K562 (cell line): ENCODE results near the gene ARHGAP8. TPM values are rescaled to one million over a fixed set of nuclear protein-coding genes. Genes with fewer than 3 reads are reported as not detected.

Experiments
- ATAC-seq: fragments of 200-7000 bp; cut with Tn5 transposase; 3 replicates; pipeline ENCODE4 v1.9.1; 2020; ENCODE audit warnings: moderate library complexity
- BruUV-seq: library from RNA; stranded (reverse); fragments of 400-500 nt; replicated peaks from 2 replicates; lab custom pipeline; 2021; lab: Mats Ljungman, UMichigan
- CTCF ChIA-PET: fragments of 300-600 bp; formaldehyde crosslinking; extraction: SDS; loops from one replicate; lab custom pipeline; 2021; ENCODE audit warnings: low intra/inter-chr PET ratio; lab: Yijun Ruan, JAX
- POLR2A ChIA-PET: fragments of 300-600, 350-650 bp; sonication (Branson Sonifier 250); formaldehyde crosslinking; extraction: SDS; loops from one replicate; lab custom pipeline; 2021; ENCODE audit warnings: antibody characterized with exemption, inconsistent platforms; lab: Yijun Ruan, JAX
- DNase-seq, 4 experiments: peaks; one replicate each; pipeline versions ENCODE4 v3.0.0 to v3.0.0-alpha.2; 2011 to 2018; ENCODE audit warnings: low spot score in 3 of 4, mixed read lengths in 3 of 4; ENCODE audit errors: extremely low read depth in 1 of 4
- FAIRE-seq: peaks from 2 replicates; lab custom pipeline; 2011; peaks lifted over from hg19 to GRCh38; lab: Jason Lieb, UNC
- H2AFZ ChIP-seq: 2 replicates; pipeline ENCODE4 v1.6.0; 2011; ENCODE audit warnings: low read depth, low read length, control low read depth, inconsistent platforms
- H3K27ac ChIP-seq: fragments of 200-600 bp; 3 replicates; pipeline ENCODE4 v1.8.0; 2011; ENCODE audit warnings: low read depth, mild to moderate bottlenecking, control low read depth, inconsistent platforms, low read length, moderate library complexity, mixed read lengths; ENCODE audit errors: extremely low read depth
- H3K27me3 ChIP-seq, 2 experiments: fragments of 300-600 bp in 1 of 2; 2 replicates in 1 of 2; 3 replicates in 1 of 2; pipeline versions ENCODE4 v1.6.0 to v1.8.0; 2011; ENCODE audit warnings: inconsistent platforms in 2 of 2, low read length in 2 of 2, mild to moderate bottlenecking in 1 of 2, mixed read lengths in 1 of 2, moderate library complexity in 1 of 2; ENCODE audit not compliant: control insufficient read depth in 2 of 2, insufficient read depth in 2 of 2
- H3K36me3 ChIP-seq: fragments of 300-600 bp; 3 replicates; pipeline ENCODE4 v1.8.0; 2011; ENCODE audit warnings: mild to moderate bottlenecking, low read length, inconsistent platforms; ENCODE audit not compliant: control insufficient read depth, insufficient read depth
- H3K4me1 ChIP-seq, 2 experiments: fragments of 200-600 bp in 1 of 2; replicated peaks in 1 of 2; 2 replicates in 1 of 2; 3 replicates in 1 of 2; pipeline versions ENCODE4 v1.5.1 to v1.8.0; 2011; ENCODE audit warnings: inconsistent platforms in 2 of 2, low read length in 2 of 2, mild to moderate bottlenecking in 1 of 2, mixed read lengths in 1 of 2, moderate library complexity in 1 of 2; ENCODE audit not compliant: control insufficient read depth in 2 of 2, insufficient read depth in 2 of 2
- H3K4me2 ChIP-seq: 2 replicates; pipeline ENCODE4 v1.6.1; 2011; ENCODE audit warnings: low read length, control low read depth, inconsistent platforms, mixed read lengths; ENCODE audit not compliant: insufficient read depth
- H3K4me3 ChIP-seq: fragments of 200-600 bp; sonication (generic), shearing (Covaris generic); 2 replicates; pipeline ENCODE4 v1.5.1; 2016; ENCODE audit warnings: control low read depth, inconsistent platforms
- H3K79me2 ChIP-seq: fragments of 200-600 bp; 3 replicates; pipeline ENCODE4 v1.8.0; 2011; ENCODE audit warnings: low read length, inconsistent platforms; ENCODE audit not compliant: control insufficient read depth, insufficient read depth
- H3K9ac ChIP-seq, 2 experiments: 2 replicates each; pipeline versions ENCODE4 v1.6.0 to v1.6.1; 2011; ENCODE audit warnings: low read depth in 2 of 2, low read length in 2 of 2, control low read depth in 1 of 2, inconsistent platforms in 1 of 2, mild to moderate bottlenecking in 1 of 2, mixed read lengths in 1 of 2; ENCODE audit not compliant: insufficient read depth in 1 of 2
- H3K9me1 ChIP-seq: one replicate; pipeline ENCODE4 v1.6.0; 2011; ENCODE audit warnings: inconsistent platforms, mild to moderate bottlenecking, low read length, moderate library complexity; ENCODE audit not compliant: control insufficient read depth, insufficient read depth
- H3K9me3 ChIP-seq: replicated peaks from 2 replicates; pipeline ENCODE4 v1.5.1; 2011; ENCODE audit warnings: low read depth, low read length, inconsistent platforms; ENCODE audit not compliant: control insufficient read depth, insufficient read depth
- H4K20me1 ChIP-seq: replicated peaks from 2 replicates; pipeline ENCODE4 v1.6.1; 2011; ENCODE audit warnings: low read length, inconsistent platforms, mixed read lengths; ENCODE audit not compliant: control insufficient read depth, insufficient read depth
- TCFL5 ChIP-seq: fragments of 250-450 bp; sonication (Bioruptor Pico); conservative IDR thresholded peaks from 2 replicates; pipeline ENCODE4 v1.6.1; 2021; ENCODE audit warnings: mild to moderate bottlenecking, moderate library complexity, matching md5 sums
- ZNF311 ChIP-seq: fragments of 250-450 bp; sonication (Bioruptor Pico); IDR thresholded peaks from 2 replicates; pipeline ENCODE4 v1.4.0; 2020; ENCODE audit warnings: mild to moderate bottlenecking, moderate library complexity
- WGBS: fragments of 100-300 bp; shearing (Covaris generic); methylation state at CpG from one replicate; pipeline ENCODE4 v1.1.6; 2016; ENCODE audit warnings: low coverage, mixed read lengths; ENCODE audit not compliant: insufficient coverage; ENCODE audit errors: missing lambda C conversion rate; 5-methylcytosine and 5-hydroxymethylcytosine counted together
- in situ Hi-C: fragments of 300-500 bp; cut with MboI; formaldehyde crosslinking; loops from 4 replicates; pipeline ENCODE4 v1.15.0; 2018; ENCODE audit warnings: inconsistent platforms, mixed read lengths
- intact Hi-C: fragments of 100-400 bp; cut with micrococcal nuclease; formaldehyde crosslinking; loops from 2 replicates; pipeline ENCODE4 v1.14.2; 2022
- polyA plus RNA-seq, 8 experiments: library from polyadenylated mRNA; depleted of rRNA in 4 of 8; stranded (reverse) in 5 of 8; unstranded in 3 of 8; fragments of >200 nt; fragmentation: Nextera tagmentation in 2 of 8; fragmentation: Illumina TruSeq in 1 of 8; extraction: Ambion mirVana in 2 of 8; extraction: Trizol in 1 of 8; gene quantifications; 2 replicates each; pipeline versions ENCODE4 v1.2.1 to v1.2.3, GENCODE V29; 2011 to 2014; ENCODE audit warnings: inconsistent platforms in 1 of 8, missing spikeins in 1 of 8
- total RNA-seq, 7 experiments: library from RNA; depleted of rRNA in 6 of 7; stranded (reverse); fragments of >200 nt in 6 of 7; fragmentation: Illumina TruSeq in 2 of 7; extraction: Trizol in 2 of 7; gene quantifications; 2 replicates each; pipeline versions ENCODE4 v1.2.1 to v1.2.3, GENCODE V29; 2011 to 2021; ENCODE audit warnings: low replicate concordance in 1 of 7
- TF ChIP-seq, protein P1 (sequence below): sonication (generic); formaldehyde crosslinking; IDR thresholded peaks from 2 replicates; pipeline ENCODE4 v1.8.0; 2023; ENCODE audit warnings: mild to moderate bottlenecking, missing genetic modification reagents

Gene ARHGAP8
- total and polyA plus RNA-seq, 9 of the 15 experiments (the other 6 are each of a cell fraction or from before 2014, with no cell fraction given): 0.15 to 2.2 (median 0.62) TPM

DNA sequence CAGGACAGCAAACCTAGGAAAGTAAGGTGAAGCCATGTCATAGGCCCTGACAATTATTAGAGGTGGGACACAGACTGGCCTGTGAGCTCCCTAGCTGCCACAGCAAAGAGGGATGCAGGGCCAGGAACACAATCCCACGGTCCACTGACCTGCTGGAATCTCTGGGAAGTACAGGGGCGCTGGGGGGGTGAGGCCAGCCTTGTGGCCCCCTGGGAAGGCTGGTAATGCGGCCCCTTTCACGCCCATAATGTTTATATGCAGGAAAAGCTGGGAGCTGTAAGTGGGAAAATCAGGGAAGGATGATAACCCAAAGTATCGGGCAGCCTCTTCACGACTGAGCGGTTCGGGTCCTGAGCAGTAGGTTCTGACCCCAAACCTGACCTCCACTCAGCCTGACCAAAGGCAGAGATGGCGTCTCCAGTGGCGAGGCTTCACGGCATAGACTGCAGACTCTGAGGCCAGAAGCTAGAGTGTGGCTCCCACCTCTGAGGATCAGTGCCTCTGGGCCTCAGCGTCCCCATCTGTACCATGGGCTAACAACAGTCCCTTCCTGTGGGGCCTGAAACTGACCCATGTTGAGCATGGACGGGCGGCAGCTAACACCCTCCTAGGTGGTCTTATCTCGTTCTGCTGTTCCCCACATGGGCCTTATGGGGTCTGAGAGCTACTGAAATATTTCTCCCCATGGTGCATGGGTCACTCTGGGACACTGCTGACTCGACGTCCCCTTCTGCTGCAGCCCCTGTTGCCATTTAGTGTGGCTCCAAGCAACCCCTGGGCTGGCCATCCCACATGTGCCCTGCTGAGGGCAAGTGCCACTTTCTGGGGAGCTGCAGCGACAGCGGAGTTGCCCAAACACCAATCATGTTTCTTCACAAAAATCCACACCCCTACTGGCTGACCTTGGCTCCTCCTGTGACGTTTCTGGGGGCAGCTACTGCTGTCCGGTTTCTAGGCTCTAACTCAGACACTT lies 155.7 kb downstream of the ARHGAP8 start:
- DNase-seq: no peak
- no peaks in the 10 kb centered on the region for H3K9me1 ChIP-seq
- FAIRE-seq: no peak
- CTCF ChIA-PET: no interaction called here
- POLR2A ChIA-PET: interaction anchor here (0.7 to 0.8 kb wide), 2 partner anchors 9 to 13 kb away, joined by 3 to 4 read pairs; no protein-coding TSS in a partner anchor
- no peak overlapping the region for H3K4me3 ChIP-seq
- in situ Hi-C loops: no loop called here
- no peak overlapping the region for H3K27ac ChIP-seq
- H3K27me3 ChIP-seq: peaks cover 7 to 19% of the 10 kb centered on the region in 2 experiments; a peak in 4 of 5 replicates
- H3K79me2 ChIP-seq: no peaks in the 10 kb centered on the region
- BruUV-seq: no TSS peak
- no peak overlapping the region for H3K9ac ChIP-seq
- TF ChIP-seq TCFL5 (no peak), ZNF311 (CRISPR knock-in tag) (no peak)
- TF ChIP-seq, protein P1, sequence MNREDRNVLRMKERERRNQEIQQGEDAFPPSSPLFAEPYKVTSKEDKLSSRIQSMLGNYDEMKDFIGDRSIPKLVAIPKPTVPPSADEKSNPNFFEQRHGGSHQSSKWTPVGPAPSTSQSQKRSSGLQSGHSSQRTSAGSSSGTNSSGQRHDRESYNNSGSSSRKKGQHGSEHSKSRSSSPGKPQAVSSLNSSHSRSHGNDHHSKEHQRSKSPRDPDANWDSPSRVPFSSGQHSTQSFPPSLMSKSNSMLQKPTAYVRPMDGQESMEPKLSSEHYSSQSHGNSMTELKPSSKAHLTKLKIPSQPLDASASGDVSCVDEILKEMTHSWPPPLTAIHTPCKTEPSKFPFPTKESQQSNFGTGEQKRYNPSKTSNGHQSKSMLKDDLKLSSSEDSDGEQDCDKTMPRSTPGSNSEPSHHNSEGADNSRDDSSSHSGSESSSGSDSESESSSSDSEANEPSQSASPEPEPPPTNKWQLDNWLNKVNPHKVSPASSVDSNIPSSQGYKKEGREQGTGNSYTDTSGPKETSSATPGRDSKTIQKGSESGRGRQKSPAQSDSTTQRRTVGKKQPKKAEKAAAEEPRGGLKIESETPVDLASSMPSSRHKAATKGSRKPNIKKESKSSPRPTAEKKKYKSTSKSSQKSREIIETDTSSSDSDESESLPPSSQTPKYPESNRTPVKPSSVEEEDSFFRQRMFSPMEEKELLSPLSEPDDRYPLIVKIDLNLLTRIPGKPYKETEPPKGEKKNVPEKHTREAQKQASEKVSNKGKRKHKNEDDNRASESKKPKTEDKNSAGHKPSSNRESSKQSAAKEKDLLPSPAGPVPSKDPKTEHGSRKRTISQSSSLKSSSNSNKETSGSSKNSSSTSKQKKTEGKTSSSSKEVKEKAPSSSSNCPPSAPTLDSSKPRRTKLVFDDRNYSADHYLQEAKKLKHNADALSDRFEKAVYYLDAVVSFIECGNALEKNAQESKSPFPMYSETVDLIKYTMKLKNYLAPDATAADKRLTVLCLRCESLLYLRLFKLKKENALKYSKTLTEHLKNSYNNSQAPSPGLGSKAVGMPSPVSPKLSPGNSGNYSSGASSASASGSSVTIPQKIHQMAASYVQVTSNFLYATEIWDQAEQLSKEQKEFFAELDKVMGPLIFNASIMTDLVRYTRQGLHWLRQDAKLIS (CRISPR knock-in tag): no peak
- no peak overlapping the region for H3K4me2 ChIP-seq
- intact Hi-C loops: no loop called here
- ATAC-seq: no peak
- no peaks in the 10 kb centered on the region for H4K20me1 ChIP-seq
- 3% methylated on average over 19 of the region's 21 CpGs for WGBS
- H3K9me3 ChIP-seq: no peaks in the 10 kb centered on the region
- H3K4me1 ChIP-seq: no peaks in the 10 kb centered on the region
- no peak overlapping the region for H2AFZ ChIP-seq
- no peaks in the 10 kb centered on the region for H3K36me3 ChIP-seq
